T-helper 2 cell treated with Interferon-gamma antibody and Interleukin-4, amounts not matched to agents 100 ng/mL and 5 ng/mL, for 36 hours (primary cell): ENCODE results near the gene PAX8. TPM values are rescaled to one million over a fixed set of nuclear protein-coding genes. Genes with fewer than 3 reads are reported as not detected.

ENCODE experiments used
- intact Hi-C: fragments of 100-400 bp; cut with micrococcal nuclease; formaldehyde crosslinking; loops from one replicate; pipeline ENCODE4 v1.15.1; 2023
- total RNA-seq: library from RNA; stranded (reverse); gene quantifications from 2 replicates; pipeline ENCODE4 v1.2.3, GENCODE V29; 2022

The PAX8 gene
- total RNA-seq, 1 donor from 2014 or later = 0.45 TPM

GRCh38 chr2:113173542-113174375 is 105.0 kb downstream of the PAX8 start, which contains the start of gene PSD4:
Gene PSD4 (plus strand): TSS chr2:113173971. CDS start chr2:113182457, 8,486 bp downstream.
- intact Hi-C loops = loop anchor here (1.0 to 10.0 kb wide), 6 partner anchors 16 to 711 kb away; partner anchors contain the start of genes CKAP2L and SLC20A1

- intact Hi-C loops = loop anchor here (1.0 to 10.0 kb wide), 6 partner anchors 16 to 712 kb away; partner anchors contain the start of genes CKAP2L and SLC20A1
Measured at GRCh38 chr2:113172721-113173541, 105.8 kb downstream of the PAX8 start.

GRCh38 chr2:113171334-113172075 is 107.2 kb downstream of the PAX8 start:
- intact Hi-C loops = loop anchor here (10.0 kb wide), 4 partner anchors 177 to 713 kb away; partner anchors contain the start of genes CKAP2L and SLC20A1

DNA sequence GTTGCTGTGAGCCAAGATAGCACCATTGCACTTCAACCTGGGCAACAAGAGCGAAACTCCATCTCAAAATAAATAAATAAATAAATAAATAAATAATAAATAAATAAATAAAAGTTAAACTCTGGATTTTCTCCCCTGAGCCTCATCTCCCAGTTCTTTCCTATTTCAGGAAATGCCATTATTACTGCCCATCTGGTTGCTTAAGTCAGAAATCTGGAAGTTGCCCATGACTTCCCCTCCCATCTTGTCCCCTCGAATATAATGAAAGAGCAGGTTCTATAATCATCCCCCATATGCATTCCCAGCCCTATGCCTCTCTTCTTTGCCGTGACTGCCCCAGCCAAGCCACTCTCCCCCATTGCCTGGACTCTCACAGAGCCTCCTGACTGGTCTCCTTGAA is 109.1 kb downstream of the PAX8 start:
- intact Hi-C loops = no loop called here

GRCh38 chr2:113169002-113169530 is 109.7 kb downstream of the PAX8 start:
- intact Hi-C loops = no loop called here

DNA sequence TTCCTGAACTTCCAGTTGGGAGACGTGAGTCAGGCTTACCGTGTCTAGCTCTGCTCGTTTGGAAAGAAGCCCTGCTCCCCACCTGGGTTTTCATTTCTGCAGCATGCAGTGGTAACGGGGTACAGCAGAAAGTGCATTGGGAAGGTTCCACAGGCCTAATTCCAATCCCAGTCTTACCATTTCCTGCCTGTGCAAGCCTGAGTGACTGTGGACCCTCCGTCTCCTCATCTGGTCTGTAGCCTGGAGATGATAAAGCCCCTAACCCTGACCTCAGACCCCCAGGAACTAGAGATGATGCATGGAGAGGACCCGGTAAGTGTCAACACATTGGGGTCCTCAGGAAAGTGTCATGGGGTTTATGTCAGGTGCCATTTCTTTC is 110.8 kb downstream of the PAX8 start:
- intact Hi-C loops = loop anchor here (1.0 kb wide), 2 partner anchors 10 to 30 kb away; no protein-coding TSS in a partner anchor

GRCh38 chr2:113167115-113167932 is 111.4 kb downstream of the PAX8 start:
- intact Hi-C loops = loop anchor here (1.0 kb wide), 1 partner anchor 9 kb away; no protein-coding TSS in a partner anchor

- intact Hi-C loops = no loop called here
Measured at GRCh38 chr2:113166187-113166645, 112.5 kb downstream of the PAX8 start.

Other genes starting within 250 kb of the PAX8 start
- gene IL36B, start 226.1 kb downstream of the PAX8 start, total RNA-seq = not detected in 2 replicates
- not detected in 2 replicates for gene IL36RN, start 219.7 kb downstream of the PAX8 start, total RNA-seq
- gene IL1F10, start 211.0 kb downstream of the PAX8 start, total RNA-seq = not detected in 2 replicates
- gene IL1RN, start 151.3 kb downstream of the PAX8 start, total RNA-seq = 0.70 TPM in 2 replicates
- gene PSD4, start 105.0 kb downstream of the PAX8 start, total RNA-seq = 302 TPM in 2 replicates
- gene ZNG1B, start 158.8 kb upstream of the PAX8 start, total RNA-seq = 36.0 and 36.5 TPM in 2 replicates
- gene FOXD4L1, start 219.7 kb upstream of the PAX8 start, total RNA-seq = 0.34 and 0.50 TPM in 2 replicates